NCI-H2029 treated with DMSO at 0.1 percent for 48 hours (cell line): Measurements from ENCODE around the gene PHRF1.

Experiments
- DNase-seq: peaks from one replicate; lab custom pipeline; 2025; lab: John Stamatoyannopoulos, UW

The PHRF1 gene

GRCh38 chr11:656866-657265 lies 80.6 kb downstream of the PHRF1 start:
- DNase-seq = no peak

GRCh38 chr11:657691-658126 lies 81.4 kb downstream of the PHRF1 start:
- DNase-seq = no peak

GRCh38 chr11:659532-660085 lies 83.3 kb downstream of the PHRF1 start:
- no peak for DNase-seq

- DNase-seq = no peak
Measured at GRCh38 chr11:660281-660680, 84.0 kb downstream of the PHRF1 start.

- no peak for DNase-seq
Measured at GRCh38 chr11:660681-661444, 84.6 kb downstream of the PHRF1 start.
